HS-5 (cell line): ENCODE data around the gene PLK5.
"Not testable (repeated sequence)": the region's sequence is repeated elsewhere in the genome, so short reads cannot be mapped to it uniquely, and the experiment has no call there.

Experiments
- DNase-seq: peaks from one replicate; pipeline ENCODE4 v3.0.0-alpha.2; 2012; ENCODE audit warnings: low read depth

The PLK5 gene

GRCh38 chr19:1525343-1525742 is 1.5 kb downstream of the PLK5 start:
- no peak for DNase-seq

GRCh38 chr19:1526066-1526778 is 2.3 kb downstream of the PLK5 start:
- DNase-seq = no peak

DNA sequence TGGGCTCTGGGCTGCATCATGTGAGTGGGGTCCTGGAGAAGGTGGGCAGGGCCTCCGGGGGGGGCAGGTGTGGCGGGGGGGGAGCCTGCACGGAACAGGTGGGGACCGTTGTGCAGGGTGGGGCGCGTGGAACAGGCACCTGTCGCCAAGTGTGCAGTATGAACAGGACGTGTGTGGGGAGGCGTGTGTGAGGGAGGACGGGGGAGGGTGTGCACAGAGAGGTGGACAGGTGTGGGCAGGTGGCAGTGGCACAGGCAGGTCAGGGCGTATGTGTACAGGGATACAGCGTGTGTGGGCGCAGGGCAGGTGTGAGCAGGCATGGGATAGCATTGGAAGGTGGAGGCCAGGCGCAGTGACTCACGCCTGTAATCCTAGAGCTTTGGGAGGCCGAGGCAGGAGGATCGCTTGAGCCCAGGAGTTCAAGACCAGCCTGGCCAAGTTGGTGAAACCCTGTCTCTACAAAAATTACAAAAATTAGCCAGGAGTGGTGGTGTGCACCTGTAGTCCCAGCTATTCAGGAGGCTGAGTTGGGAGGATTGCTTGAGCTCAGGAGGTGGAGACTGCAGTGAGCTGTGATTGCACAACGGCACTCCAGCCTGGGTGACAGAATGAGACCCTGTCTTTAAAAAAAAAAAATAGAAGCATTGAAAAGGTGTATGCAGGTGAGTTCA is 3.2 kb downstream of the PLK5 start:
- no peak for DNase-seq

DNA sequence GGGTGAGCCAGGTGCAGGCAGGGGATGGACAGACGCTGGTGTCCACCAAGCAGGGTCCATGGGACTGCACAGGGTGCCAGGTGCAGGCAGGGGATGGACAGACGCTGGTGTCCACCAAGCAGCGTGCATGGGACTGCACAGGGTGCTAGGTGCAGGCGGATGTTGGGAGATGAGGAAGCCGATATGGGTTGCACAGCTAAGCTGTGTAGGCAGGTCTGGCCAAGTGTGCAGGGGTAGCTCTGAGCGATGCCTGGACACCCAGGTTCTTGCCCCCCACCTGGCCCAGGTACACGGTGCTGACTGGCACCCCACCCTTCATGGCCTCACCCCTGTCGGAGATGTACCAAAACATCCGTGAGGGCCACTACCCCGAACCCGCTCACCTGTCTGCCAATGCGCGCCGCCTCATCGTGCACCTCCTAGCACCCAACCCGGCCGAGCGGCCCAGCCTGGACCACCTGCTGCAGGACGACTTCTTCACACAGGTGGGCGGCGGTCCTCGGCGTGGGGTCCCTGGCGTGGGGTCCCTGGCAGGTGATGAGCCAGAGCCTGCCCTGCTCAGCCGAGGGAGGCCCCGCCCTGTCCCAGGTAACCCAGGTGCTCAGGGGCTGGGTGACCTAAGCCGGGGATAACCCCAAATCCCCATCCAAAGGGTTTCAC is 3.9 kb downstream of the PLK5 start:
- no peak for DNase-seq

GRCh38 chr19:1528596-1529429 is 4.9 kb downstream of the PLK5 start:
- DNase-seq = no peak

DNA sequence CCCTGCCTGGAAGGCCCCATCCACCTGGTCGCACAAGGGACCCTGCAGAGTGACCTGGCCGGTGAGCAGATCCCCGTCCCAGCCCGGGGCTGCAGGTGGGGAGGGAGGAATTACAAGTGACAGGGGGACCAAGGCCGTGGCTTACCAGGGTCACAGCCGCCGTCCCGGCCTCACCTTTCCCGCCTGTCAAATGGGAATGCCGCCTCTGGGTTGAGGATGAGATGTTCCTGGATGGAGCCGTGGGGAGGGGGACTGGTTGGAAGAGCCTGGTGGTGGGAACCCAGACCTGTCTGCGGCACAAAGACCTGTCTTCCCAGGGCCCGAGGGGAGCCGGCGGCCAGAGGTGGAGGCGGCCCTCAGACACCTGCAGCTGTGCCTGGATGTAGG is 5.5 kb downstream of the PLK5 start:
- no peak for DNase-seq

- not testable (repeated sequence) for DNase-seq
Observed at GRCh38 chr19:1530856-1531255, 7.0 kb downstream of the PLK5 start.

- no peak for DNase-seq
Observed at GRCh38 chr19:1531587-1531986, 7.7 kb downstream of the PLK5 start.

GRCh38 chr19:1532003-1532402 is 8.1 kb downstream of the PLK5 start:
- DNase-seq = no peak

DNA sequence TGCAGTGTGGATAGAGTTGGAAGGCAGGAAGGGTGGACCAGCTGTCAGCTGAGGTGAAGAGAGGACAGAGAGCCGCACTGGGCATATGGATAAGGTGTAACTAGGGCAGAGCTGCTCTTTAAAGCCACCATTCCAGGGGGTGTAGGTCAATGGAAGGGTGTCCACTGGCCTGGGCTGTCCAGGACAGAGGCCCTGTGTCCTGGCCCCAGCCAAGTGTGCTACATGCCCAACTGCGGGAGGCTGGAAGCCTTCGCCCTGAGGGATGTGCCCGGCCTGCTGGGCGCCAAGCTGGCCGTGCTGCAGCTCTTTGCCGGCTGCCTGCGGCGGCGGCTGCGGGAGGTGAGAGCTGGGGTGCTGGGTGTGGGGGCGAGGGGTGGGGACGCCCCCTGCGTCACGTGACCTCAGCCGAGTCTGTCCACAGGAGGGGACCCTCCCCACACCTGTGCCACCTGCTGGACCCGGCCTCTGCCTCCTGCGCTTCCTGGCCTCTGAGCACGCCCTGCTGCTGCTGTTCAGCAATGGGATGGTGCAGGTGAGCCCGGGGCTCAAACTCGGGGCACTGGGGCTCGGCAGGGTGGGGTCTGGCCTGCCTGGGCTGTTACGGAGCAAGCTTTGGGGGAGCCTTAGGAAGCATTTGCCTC is 9.8 kb downstream of the PLK5 start:
- no peak for DNase-seq

GRCh38 chr19:1534972-1535371 is 11.1 kb downstream of the PLK5 start:
- no peak for DNase-seq

- not testable (repeated sequence) for DNase-seq
Observed at GRCh38 chr19:1535699-1536098, 11.8 kb downstream of the PLK5 start.

DNA sequence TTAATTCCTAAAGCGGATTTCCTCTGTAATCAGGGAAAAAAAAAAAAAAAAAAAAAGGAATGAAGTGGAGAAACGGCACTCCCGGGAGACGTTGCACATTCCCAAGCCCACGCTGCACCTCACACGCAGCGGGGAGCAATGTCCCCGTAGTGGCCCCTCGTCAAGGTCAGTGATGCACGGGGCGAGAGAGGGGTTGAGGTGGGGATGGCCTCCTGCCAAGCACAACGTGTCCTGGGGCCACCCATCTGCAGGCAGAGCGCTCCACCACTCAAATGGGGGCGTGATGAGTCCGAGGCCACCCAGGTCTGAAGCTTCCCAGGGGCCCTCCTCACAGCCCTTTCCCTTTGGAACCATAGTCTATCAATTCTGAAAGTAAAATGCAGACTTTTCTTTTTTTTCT is 15.1 kb downstream of the PLK5 start:
- DNase-seq = no peak

DNA sequence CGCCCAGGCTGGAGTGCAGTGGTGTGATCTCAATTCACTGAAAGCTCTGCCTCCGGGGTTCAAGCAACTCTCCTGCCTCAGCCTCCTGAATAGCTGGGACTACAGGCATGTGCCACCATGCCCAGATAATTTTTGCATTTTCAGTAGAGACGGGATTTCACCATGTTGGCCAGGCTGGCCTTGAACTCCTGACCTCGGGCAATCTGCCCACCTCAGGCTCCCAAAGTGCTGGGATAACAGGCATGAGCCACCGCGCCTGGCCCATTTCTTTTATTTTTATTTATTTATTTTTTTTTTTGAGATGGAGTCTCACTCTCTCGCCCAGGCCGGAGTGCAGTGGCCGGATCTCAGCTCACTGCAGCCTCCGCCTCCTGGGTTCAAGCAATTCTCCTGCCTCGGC is 15.9 kb downstream of the PLK5 start:
- DNase-seq = not testable (repeated sequence)

DNA sequence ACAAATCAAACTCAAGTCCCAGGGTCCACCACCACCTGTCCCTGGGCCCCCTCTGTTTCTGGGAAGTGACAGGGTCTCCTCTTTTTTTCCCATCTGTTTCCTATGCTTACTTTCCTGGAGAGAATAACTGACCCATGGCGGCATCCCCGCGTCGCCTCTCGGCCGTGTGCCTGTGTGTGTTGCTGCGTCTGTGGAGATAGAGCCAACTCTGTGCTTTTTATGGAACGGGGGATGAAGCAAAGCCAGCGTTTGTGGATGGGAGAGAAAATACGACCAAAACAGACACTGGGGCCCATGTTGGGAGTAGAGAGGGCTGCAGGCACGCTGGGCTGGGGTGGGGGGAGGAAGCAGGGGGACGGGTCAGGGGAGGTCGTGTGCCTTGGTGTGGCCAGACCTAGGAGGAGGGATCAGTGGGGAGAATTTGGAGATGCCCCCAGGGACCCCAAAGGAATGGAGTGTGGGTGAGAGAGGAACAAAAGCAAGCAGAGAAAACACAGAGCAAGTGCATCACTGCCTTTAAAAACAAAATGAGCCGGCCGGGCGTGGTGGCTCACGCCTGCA is 16.6 kb downstream of the PLK5 start:
- DNase-seq = no peak

DNA sequence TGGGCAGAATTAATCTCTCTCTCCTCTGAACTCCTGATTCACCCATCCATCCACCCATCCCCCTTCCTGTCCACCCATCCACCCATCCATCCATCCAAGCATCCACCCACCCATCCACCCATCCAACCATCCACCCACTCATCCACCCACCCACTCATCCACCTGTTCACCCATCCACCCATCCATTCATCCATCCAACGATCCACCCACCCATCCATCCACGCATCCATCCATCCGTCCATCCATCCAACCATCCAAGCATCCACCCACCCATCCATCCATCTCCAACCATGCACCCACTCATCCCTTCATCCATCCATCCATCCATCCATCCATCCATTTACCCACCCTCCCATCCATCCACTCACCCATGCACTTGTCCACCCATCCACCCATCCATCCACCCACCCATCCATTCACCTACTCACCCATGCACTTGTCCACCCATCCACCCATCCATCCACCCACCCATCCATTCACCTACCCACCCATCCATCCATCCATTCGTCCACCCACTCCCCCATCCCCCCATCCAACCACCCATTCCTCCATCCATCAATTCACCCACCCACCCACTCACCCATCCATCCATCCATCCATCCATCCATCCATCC is 25.6 kb downstream of the PLK5 start:
- no peak for DNase-seq

GRCh38 chr19:1551068-1552040 is 27.5 kb downstream of the PLK5 start:
- DNase-seq = no peak

- DNase-seq = no peak
Observed at GRCh38 chr19:1553415-1553814, 29.5 kb downstream of the PLK5 start.

DNA sequence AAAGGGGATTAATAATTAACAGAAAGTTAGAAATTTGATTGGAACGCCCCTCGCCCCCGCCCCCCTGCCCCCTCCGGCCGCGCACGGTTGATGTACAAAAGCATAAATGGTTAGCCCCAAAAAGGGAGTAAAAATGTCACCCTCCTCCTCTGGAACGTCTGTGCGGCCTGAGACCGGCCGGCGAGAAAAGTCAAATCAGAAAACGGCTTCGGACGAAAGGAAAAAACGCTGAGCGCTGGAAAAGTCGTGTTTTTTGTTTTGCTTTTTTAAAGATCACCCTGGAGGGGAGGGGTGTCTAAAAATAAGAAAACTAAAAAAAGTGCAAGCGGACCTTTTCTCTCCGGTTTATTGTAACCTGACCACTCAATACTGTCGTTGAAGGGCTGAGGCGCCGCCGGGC is 31.1 kb downstream of the PLK5 start:
- no peak for DNase-seq
